ENCODE results near the gene WNT2.

WNT2 gene

DNA sequence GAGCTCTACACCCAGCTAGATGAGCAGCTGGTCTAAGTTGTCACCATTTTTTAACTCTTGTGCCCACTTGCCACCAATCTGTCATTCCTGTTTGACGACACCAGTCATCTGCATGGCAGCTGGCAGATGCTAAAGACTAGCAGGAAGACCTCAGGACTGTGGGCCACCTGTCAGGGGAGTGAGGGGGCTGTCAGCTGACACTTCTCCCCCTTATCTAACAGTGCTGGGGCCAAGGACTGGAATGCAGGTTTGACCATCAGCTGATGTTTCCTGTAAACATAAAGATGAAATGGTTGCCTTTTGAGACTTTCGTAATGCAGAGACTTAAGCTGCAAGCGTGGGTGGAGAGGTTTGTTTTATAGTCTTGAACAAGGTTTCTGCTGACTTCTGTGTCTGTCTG is 93.5 kb downstream of the WNT2 start:
- no peak overlapping the region for H3K9ac ChIP-seq (ENCODE audit: low read length in 5 of 5)
- no peaks in the 10 kb centered on the region for H3K4me1 ChIP-seq (ENCODE audit: control insufficient read depth in 5 of 5, insufficient read depth in 5 of 5, low read length in 5 of 5)
- H3K36me3 ChIP-seq (ENCODE audit: control insufficient read depth in 5 of 5, insufficient read depth in 5 of 5, low read length in 5 of 5), result peaks cover 0 to 6% (median 2%) of the 10 kb centered on the region in 5 donors
- no peak overlapping the region for H3K4me3 ChIP-seq (ENCODE audit: low read depth in 1 of 5, low read length in 5 of 5)
- no peak overlapping the region for H3K27ac ChIP-seq (ENCODE audit: low read depth, low read length)
- H3K9me3 ChIP-seq (ENCODE audit: control insufficient read depth in 5 of 5, low read length in 5 of 5), result no peaks in the 10 kb centered on the region
- no peaks in the 10 kb centered on the region for H3K27me3 ChIP-seq (ENCODE audit: control insufficient read depth in 5 of 5, insufficient read depth in 4 of 5, low read length in 5 of 5)

- Histone ChIP-seq H3K27me3 (ENCODE audit: control insufficient read depth in 5 of 5, insufficient read depth in 4 of 5, low read length in 5 of 5) (no peaks in the 10 kb centered on the region), H3K9me3 (ENCODE audit: control insufficient read depth in 5 of 5, low read length in 5 of 5) (no peaks in the 10 kb centered on the region), H3K4me1 (ENCODE audit: control insufficient read depth in 5 of 5, insufficient read depth in 5 of 5, low read length in 5 of 5) (no peaks in the 10 kb centered on the region), H3K9ac (ENCODE audit: low read length in 5 of 5) (no peak overlapping the region), H3K36me3 (ENCODE audit: control insufficient read depth in 5 of 5, insufficient read depth in 5 of 5, low read length in 5 of 5) (peaks cover 9 to 20% (median 14%) of the 10 kb centered on the region in 5 donors), H3K4me3 (ENCODE audit: low read depth in 1 of 5, low read length in 5 of 5) (no peak overlapping the region), H3K27ac (ENCODE audit: low read depth, low read length) (no peak overlapping the region)
Observed at GRCh38 chr7:117227091-117227490, 95.8 kb downstream of the WNT2 start.

DNA sequence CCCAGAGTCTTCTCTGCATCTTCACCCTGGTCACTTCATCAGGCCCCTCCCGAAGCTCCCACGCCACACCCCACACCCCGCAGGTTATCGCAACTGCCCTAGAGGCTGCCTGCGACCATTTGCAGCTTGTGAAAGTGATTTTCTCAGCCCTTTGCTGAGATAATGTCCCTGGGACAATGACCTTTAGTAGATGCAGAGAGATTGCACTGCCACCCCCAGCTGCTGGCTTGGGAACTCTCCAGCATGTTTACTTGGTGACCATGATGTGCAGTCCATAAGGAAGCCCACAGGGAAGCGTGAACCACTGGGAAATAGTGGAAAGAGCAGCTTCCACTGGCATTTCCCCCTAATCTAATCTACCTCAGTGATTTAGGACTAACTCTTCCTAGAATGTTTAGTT is 97.3 kb downstream of the WNT2 start:
- no peak overlapping the region for H3K27ac ChIP-seq (ENCODE audit: low read depth, low read length)
- H3K4me3 ChIP-seq (ENCODE audit: low read depth in 1 of 5, low read length in 5 of 5), result no peak overlapping the region
- peaks cover 9 to 32% (median 20%) of the 10 kb centered on the region in 5 donors for H3K36me3 ChIP-seq (ENCODE audit: control insufficient read depth in 5 of 5, insufficient read depth in 5 of 5, low read length in 5 of 5)
- H3K9ac ChIP-seq (ENCODE audit: low read length in 5 of 5), result no peak overlapping the region
- H3K9me3 ChIP-seq (ENCODE audit: control insufficient read depth in 5 of 5, low read length in 5 of 5), result no peaks in the 10 kb centered on the region
- no peaks in the 10 kb centered on the region for H3K4me1 ChIP-seq (ENCODE audit: control insufficient read depth in 5 of 5, insufficient read depth in 5 of 5, low read length in 5 of 5)
- H3K27me3 ChIP-seq (ENCODE audit: control insufficient read depth in 5 of 5, insufficient read depth in 4 of 5, low read length in 5 of 5), result no peaks in the 10 kb centered on the region
